Neuron (in vitro differentiated cells): ENCODE measurements around the gene PSMD8.
"Not testable (repeated sequence)": the region's sequence is repeated elsewhere in the genome, so short reads cannot be mapped to it uniquely, and the experiment has no call there.

Source experiments
- H2AFZ ChIP-seq: one replicate; pipeline ENCODE4 v1.6.1; 2013; ENCODE audit warnings: low read depth, mild to moderate bottlenecking, inconsistent platforms, low read length, moderate library complexity
- H3K27me3 ChIP-seq: one replicate; pipeline ENCODE4 v1.6.1; 2013; ENCODE audit warnings: low read length; ENCODE audit not compliant: insufficient read depth
- H3K36me3 ChIP-seq: one replicate; pipeline ENCODE4 v1.6.1; 2013; ENCODE audit warnings: low read length; ENCODE audit not compliant: insufficient read depth
- H3K4me1 ChIP-seq: one replicate; pipeline ENCODE4 v1.6.1; 2013; ENCODE audit warnings: low read length; ENCODE audit not compliant: insufficient read depth
- H3K4me3 ChIP-seq: 2 replicates; pipeline ENCODE4 v1.5.1; 2013; ENCODE audit warnings: mild to moderate bottlenecking, low read length, moderate library complexity
- H3K9me3 ChIP-seq: one replicate; pipeline ENCODE4 v1.6.1; 2013; ENCODE audit warnings: low read length

Gene PSMD8

GRCh38 chr19:38374332-38375097, at the start of gene PSMD8:
Gene PSMD8 (plus strand): TSS chr19:38374571. CDS start chr19:38374602, 31 bp downstream.
- peaks cover 17% of the 10 kb centered on the region for H3K36me3 ChIP-seq
- H2AFZ ChIP-seq: peak within 1 kb of the TSS; percentile 97
- H3K27me3 ChIP-seq: no peaks in the 10 kb centered on the region
- no peaks in the 10 kb centered on the region for H3K9me3 ChIP-seq
- peaks cover 14% of the 10 kb centered on the region for H3K4me1 ChIP-seq
- H3K4me3 ChIP-seq: peak within 1 kb of the TSS; percentile 84

- Histone ChIP-seq H3K4me1 (no peaks in the 10 kb centered on the region), H3K27me3 (peaks cover 16% of the 10 kb centered on the region), H3K9me3 (no peaks in the 10 kb centered on the region), H3K4me3 (no peak overlapping the region), H2AFZ (no peak overlapping the region), H3K36me3 (no peaks in the 10 kb centered on the region)
Measured at GRCh38 chr19:38326591-38326990, 47.8 kb upstream of the PSMD8 start.

- Histone ChIP-seq H3K9me3 (no peaks in the 10 kb centered on the region), H3K27me3 (no peaks in the 10 kb centered on the region), H3K36me3 (no peaks in the 10 kb centered on the region), H2AFZ (no peak overlapping the region), H3K4me3 (no peak overlapping the region), H3K4me1 (no peaks in the 10 kb centered on the region)
Measured at GRCh38 chr19:38329651-38330050, 44.7 kb upstream of the PSMD8 start.

GRCh38 chr19:38331728-38332127, 42.6 kb upstream of the PSMD8 start:
- no peak overlapping the region for H2AFZ ChIP-seq
- H3K4me3 ChIP-seq: no peak overlapping the region
- H3K9me3 ChIP-seq: no peaks in the 10 kb centered on the region
- H3K4me1 ChIP-seq: peaks cover 3% of the 10 kb centered on the region
- H3K27me3 ChIP-seq: no peaks in the 10 kb centered on the region
- H3K36me3 ChIP-seq: no peaks in the 10 kb centered on the region

GRCh38 chr19:38333245-38333644, 41.1 kb upstream of the PSMD8 start:
- no peak overlapping the region for H2AFZ ChIP-seq
- no peaks in the 10 kb centered on the region for H3K27me3 ChIP-seq
- H3K4me1 ChIP-seq: peaks cover 6% of the 10 kb centered on the region

GRCh38 chr19:38335949-38336637, 38.3 kb upstream of the PSMD8 start:
- H3K9me3 ChIP-seq: peaks cover 2% of the 10 kb centered on the region
- H2AFZ ChIP-seq: peak overlapping the region; percentile 90
- H3K27me3 ChIP-seq: no peaks in the 10 kb centered on the region
- no peaks in the 10 kb centered on the region for H3K36me3 ChIP-seq
- H3K4me1 ChIP-seq: peaks cover 12% of the 10 kb centered on the region
- H3K4me3 ChIP-seq: peak overlapping the region; percentile 78

More at GRCh38 chr19:38333245-38333644, 41.1 kb upstream of the PSMD8 start:
- H3K36me3 ChIP-seq: no peaks in the 10 kb centered on the region
- H3K9me3 ChIP-seq: no peaks in the 10 kb centered on the region
- no peak overlapping the region for H3K4me3 ChIP-seq

- H3K27me3 ChIP-seq: no peaks in the 10 kb centered on the region
- no peaks in the 10 kb centered on the region for H3K36me3 ChIP-seq
- H3K4me1 ChIP-seq: peaks cover 12% of the 10 kb centered on the region
- peaks cover 2% of the 10 kb centered on the region for H3K9me3 ChIP-seq
- H2AFZ ChIP-seq: peak overlapping the region; percentile 90
- H3K4me3 ChIP-seq: peak overlapping the region; percentile 78
Measured at GRCh38 chr19:38336638-38337359, 37.6 kb upstream of the PSMD8 start.

GRCh38 chr19:38337360-38337653, 37.1 kb upstream of the PSMD8 start:
- H3K27me3 ChIP-seq: no peaks in the 10 kb centered on the region
- no peak overlapping the region for H2AFZ ChIP-seq
- H3K9me3 ChIP-seq: peaks cover 2% of the 10 kb centered on the region
- H3K36me3 ChIP-seq: no peaks in the 10 kb centered on the region
- H3K4me3 ChIP-seq: peak overlapping the region; percentile 78
- peaks cover 12% of the 10 kb centered on the region for H3K4me1 ChIP-seq

GRCh38 chr19:38339011-38339410, 35.4 kb upstream of the PSMD8 start:
- not testable (repeated sequence) for H3K27me3 ChIP-seq, H2AFZ ChIP-seq

GRCh38 chr19:38340927-38341326, 33.4 kb upstream of the PSMD8 start:
- Histone ChIP-seq H2AFZ (no peak overlapping the region), H3K27me3 (no peaks in the 10 kb centered on the region), H3K4me3 (no peak overlapping the region), H3K9me3 (peaks cover 2% of the 10 kb centered on the region), H3K4me1 (peaks cover 12% of the 10 kb centered on the region), H3K36me3 (no peaks in the 10 kb centered on the region)

More at GRCh38 chr19:38339011-38339410, 35.4 kb upstream of the PSMD8 start:
- H3K4me3 ChIP-seq, H3K36me3 ChIP-seq, H3K9me3 ChIP-seq: not testable (repeated sequence)
- H3K4me1 ChIP-seq: peaks cover 12% of the 10 kb centered on the region

GRCh38 chr19:38346837-38347236, 27.5 kb upstream of the PSMD8 start:
- H3K4me1 ChIP-seq: no peaks in the 10 kb centered on the region
- no peak overlapping the region for H2AFZ ChIP-seq
- H3K27me3 ChIP-seq: no peaks in the 10 kb centered on the region
- no peaks in the 10 kb centered on the region for H3K9me3 ChIP-seq
- H3K4me3 ChIP-seq: no peak overlapping the region
- no peaks in the 10 kb centered on the region for H3K36me3 ChIP-seq

- peaks cover 6% of the 10 kb centered on the region for H3K4me1 ChIP-seq
- no peak overlapping the region for H2AFZ ChIP-seq
- H3K27me3 ChIP-seq: no peaks in the 10 kb centered on the region
- no peak overlapping the region for H3K4me3 ChIP-seq
- no peaks in the 10 kb centered on the region for H3K36me3 ChIP-seq
- H3K9me3 ChIP-seq: no peaks in the 10 kb centered on the region
Measured at GRCh38 chr19:38350883-38351282, 23.5 kb upstream of the PSMD8 start.

- Histone ChIP-seq H3K4me3 (no peak overlapping the region), H3K4me1 (peaks cover 6% of the 10 kb centered on the region), H3K9me3 (no peaks in the 10 kb centered on the region), H2AFZ (no peak overlapping the region), H3K27me3 (no peaks in the 10 kb centered on the region), H3K36me3 (no peaks in the 10 kb centered on the region)
Measured at GRCh38 chr19:38351865-38352395, 22.4 kb upstream of the PSMD8 start.
